NCI-H345 treated with DMSO at 0.1 percent for 48 hours (cell line): Measurements from ENCODE around the gene CCDC3.
A peak's percentile ranks its signal among the peaks of the same experiment; 100 is the strongest.

Experiments used
- DNase-seq: peaks from one replicate; lab custom pipeline; 2025; ENCODE audit not compliant: unreplicated experiment; lab: John Stamatoyannopoulos, UW

CCDC3 gene

GRCh38 chr10:12927896-12928295, 73.6 kb downstream of the CCDC3 start:
- DNase-seq: no peak

- DNase-seq: no peak
Observed at GRCh38 chr10:12925845-12926244, 75.7 kb downstream of the CCDC3 start.

- no peak for DNase-seq
Observed at GRCh38 chr10:12924911-12925310, 76.6 kb downstream of the CCDC3 start.

GRCh38 chr10:12922117-12922900, 79.2 kb downstream of the CCDC3 start:
- DNase-seq: no peak

GRCh38 chr10:12921163-12921562, 80.3 kb downstream of the CCDC3 start:
- no peak for DNase-seq

GRCh38 chr10:12919574-12919973, 81.9 kb downstream of the CCDC3 start:
- DNase-seq: no peak

GRCh38 chr10:12916587-12916986, 84.9 kb downstream of the CCDC3 start:
- DNase-seq: no peak

GRCh38 chr10:12915637-12916168, 85.8 kb downstream of the CCDC3 start:
- DNase-seq: no peak

GRCh38 chr10:12914111-12914510, 87.4 kb downstream of the CCDC3 start:
- no peak for DNase-seq

GRCh38 chr10:12911795-12912194, 89.7 kb downstream of the CCDC3 start:
- DNase-seq: no peak

- DNase-seq: no peak
Observed at GRCh38 chr10:12910835-12911234, 90.7 kb downstream of the CCDC3 start.

- no peak for DNase-seq
Observed at GRCh38 chr10:12909836-12910185, 91.7 kb downstream of the CCDC3 start.

GRCh38 chr10:12909182-12909835, 92.2 kb downstream of the CCDC3 start:
- DNase-seq: no peak

- DNase-seq: no peak
Observed at GRCh38 chr10:12908773-12909172, 92.7 kb downstream of the CCDC3 start.

- no peak for DNase-seq
Observed at GRCh38 chr10:12907656-12908055, 93.9 kb downstream of the CCDC3 start.

- no peak for DNase-seq
Observed at GRCh38 chr10:12906051-12906541, 95.4 kb downstream of the CCDC3 start.

- no peak for DNase-seq
Observed at GRCh38 chr10:12905067-12905466, 96.4 kb downstream of the CCDC3 start.

GRCh38 chr10:12902851-12903358, 98.6 kb downstream of the CCDC3 start:
- DNase-seq: no peak

- DNase-seq: peak; percentile 5
Observed at GRCh38 chr10:12902135-12902572, 99.4 kb downstream of the CCDC3 start.

- DNase-seq: no peak
Observed at GRCh38 chr10:12899546-12899945, 102.0 kb downstream of the CCDC3 start.

GRCh38 chr10:12898271-12898670, 103.2 kb downstream of the CCDC3 start:
- no peak for DNase-seq

GRCh38 chr10:12897278-12897677, 104.2 kb downstream of the CCDC3 start:
- no peak for DNase-seq
